Choroid plexus epithelial cell (primary cell): ENCODE measurements around the gene MDM1.

Source experiments
- DNase-seq: peaks from one replicate; pipeline ENCODE4 v3.0.0-alpha.2; 2010; ENCODE audit warnings: low read depth
- H3K4me3 ChIP-seq: 2 replicates; pipeline ENCODE4 v1.5.1; 2011; ENCODE audit warnings: low read depth, mild to moderate bottlenecking, control low read depth, low read length, moderate library complexity
- TF ChIP-seq, protein P1 (sequence below): conservative IDR thresholded peaks from 2 replicates; pipeline ENCODE4 v1.5.1; 2011; ENCODE audit warnings: low read depth, mild to moderate bottlenecking, control low read depth, inconsistent platforms, low read length, moderate library complexity

The MDM1 gene

DNA sequence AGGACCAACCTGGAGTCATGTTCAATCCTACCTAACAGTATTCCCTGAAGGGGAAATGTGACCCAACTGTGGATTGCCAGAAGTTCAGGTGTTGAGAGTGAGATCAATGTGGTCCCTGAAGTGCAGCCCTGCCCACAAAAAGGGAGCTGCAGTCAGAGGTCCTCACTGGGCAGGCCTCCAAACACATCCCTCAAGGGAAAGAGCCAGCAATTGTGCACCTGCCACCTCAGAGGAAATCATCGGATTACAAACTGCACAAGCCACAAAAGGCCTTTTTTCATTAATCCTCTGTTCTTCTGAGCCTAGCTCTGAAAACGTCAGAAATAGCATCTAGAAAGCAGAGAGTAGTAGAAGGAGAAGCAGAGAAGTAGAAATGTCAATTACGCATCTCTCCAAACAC lies 10.8 kb upstream of the MDM1 start:
- TF ChIP-seq, protein P1, sequence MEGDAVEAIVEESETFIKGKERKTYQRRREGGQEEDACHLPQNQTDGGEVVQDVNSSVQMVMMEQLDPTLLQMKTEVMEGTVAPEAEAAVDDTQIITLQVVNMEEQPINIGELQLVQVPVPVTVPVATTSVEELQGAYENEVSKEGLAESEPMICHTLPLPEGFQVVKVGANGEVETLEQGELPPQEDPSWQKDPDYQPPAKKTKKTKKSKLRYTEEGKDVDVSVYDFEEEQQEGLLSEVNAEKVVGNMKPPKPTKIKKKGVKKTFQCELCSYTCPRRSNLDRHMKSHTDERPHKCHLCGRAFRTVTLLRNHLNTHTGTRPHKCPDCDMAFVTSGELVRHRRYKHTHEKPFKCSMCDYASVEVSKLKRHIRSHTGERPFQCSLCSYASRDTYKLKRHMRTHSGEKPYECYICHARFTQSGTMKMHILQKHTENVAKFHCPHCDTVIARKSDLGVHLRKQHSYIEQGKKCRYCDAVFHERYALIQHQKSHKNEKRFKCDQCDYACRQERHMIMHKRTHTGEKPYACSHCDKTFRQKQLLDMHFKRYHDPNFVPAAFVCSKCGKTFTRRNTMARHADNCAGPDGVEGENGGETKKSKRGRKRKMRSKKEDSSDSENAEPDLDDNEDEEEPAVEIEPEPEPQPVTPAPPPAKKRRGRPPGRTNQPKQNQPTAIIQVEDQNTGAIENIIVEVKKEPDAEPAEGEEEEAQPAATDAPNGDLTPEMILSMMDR, result no peak
- DNase-seq, result no peak
- H3K4me3 ChIP-seq, result no peak overlapping the region

DNA sequence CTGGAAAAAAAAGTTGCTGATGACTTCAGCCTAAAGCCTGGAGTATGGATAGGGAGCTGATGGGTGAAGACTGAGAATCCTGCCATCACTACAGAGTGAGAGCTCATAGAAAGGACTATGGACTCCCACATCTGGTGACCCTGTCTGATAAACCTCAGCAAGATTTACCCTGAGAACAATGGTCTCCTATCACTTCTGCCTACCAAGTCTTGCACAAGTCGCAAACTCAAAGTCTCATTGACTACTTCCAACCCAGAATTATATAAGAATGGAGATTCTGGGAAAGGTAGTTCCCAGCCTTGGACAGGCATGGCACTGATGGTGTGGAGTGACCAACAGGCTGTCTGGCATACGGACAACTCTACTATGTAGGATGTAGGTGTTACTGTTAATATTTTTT lies 9.7 kb upstream of the MDM1 start:
- H3K4me3 ChIP-seq, result no peak overlapping the region
- DNase-seq, result no peak
- TF ChIP-seq, protein P1, result no peak

DNA sequence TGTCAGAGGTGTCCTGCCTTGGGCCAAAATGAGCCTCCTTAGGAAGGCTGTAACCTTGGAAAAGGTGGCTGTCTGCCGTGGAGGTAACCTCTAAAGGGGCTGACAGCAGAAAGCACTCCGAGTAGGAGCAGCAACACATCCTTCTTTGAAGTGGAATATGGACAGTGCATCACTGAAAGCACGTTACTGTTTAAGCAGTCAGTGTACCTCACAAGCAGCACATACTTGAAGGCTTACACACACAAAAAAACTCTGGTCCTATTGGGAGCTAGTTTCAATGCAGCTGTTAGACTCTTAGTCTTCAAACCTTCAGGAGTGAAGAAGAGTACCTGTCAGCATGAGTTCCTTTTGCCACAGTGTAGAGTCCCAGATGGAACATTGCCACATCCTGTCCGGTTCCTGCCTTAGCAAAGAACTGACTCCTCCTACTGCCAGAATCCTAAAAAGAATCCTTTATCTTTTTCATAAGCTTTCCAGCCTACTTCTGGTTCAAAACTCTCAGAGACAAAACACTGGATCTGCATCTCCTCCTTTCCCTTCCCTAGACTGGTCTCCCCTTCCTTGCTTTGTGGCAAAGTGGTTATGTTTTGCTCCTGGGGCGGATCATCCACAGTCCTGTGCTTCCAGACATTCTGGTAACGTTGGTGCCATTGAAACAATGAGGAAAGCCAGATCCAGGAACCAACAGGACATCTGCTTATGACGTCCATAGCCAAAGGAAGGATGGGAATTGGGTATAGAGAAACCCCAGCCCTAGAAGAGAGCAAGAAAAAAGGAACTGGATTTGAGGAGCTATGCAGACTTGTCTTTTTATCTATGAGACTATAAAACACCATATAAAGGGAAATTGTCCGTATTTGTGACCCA lies 8.5 kb upstream of the MDM1 start:
- DNase-seq, result peak; percentile 27
- TF ChIP-seq, protein P1, result no peak
- no peak overlapping the region for H3K4me3 ChIP-seq

DNA sequence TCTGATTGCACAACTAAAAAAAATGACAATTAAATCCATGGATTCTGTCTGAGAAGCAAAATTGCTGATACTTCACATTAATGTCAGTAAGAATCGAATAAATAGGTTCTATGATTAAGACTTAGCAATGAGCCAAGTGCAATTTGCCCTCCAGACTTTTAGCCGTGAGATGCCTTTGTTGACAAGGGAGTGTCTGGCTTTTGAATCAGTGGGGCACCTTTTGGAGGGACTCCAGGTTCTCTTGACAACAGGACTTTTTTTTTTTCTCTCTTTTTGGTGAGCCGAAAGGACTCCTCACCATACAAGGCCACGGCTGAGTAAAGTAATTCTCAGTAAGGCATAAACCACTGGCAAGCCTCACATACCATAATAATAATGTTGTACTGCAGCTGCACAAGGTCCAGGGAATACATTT lies 4.7 kb upstream of the MDM1 start:
- H3K4me3 ChIP-seq, result no peak overlapping the region
- TF ChIP-seq, protein P1, result no peak
- no peak for DNase-seq

DNA sequence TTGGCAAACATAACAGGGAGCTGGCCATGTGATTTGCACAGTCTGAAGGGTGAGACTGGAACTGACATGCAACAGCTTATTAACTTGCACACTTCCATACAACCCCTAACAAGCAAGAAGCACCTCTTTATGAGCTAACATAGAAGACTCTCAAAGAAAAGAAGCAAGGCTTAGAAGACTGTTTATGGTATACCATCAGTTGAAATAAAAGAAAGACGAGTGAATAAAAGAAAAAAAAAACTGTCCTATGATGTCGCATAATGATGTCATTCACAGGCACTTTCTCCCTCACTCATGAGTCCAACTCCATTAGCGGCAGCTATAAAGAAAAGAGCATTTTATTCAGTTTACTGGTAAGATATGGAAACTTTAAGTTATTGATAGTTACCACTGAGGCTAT lies 3.3 kb upstream of the MDM1 start:
- TF ChIP-seq, protein P1, result no peak
- no peak overlapping the region for H3K4me3 ChIP-seq
- DNase-seq, result no peak

DNA sequence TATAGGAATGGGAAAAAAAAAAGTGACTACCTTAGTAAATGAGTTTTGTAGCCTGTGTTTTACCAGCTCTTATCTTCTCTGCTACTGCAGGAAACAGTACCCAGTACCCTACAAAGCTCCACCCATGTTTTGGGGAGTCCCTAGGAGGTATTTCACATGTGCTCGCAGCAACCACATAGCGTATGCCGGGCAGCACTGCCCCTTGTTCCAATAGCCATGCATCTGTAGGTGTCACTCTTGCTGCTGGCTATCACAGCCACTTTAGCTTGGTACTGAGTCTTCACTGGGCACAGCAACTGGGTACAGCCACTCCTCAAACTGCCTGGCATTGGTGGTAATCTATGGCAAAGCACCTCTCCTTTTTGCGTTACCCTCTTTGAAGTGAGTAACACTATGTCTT lies 2.0 kb upstream of the MDM1 start:
- DNase-seq, result no peak
- TF ChIP-seq, protein P1, result peak; percentile 3
- no peak overlapping the region for H3K4me3 ChIP-seq
